GM19099 (cell line): ENCODE data around the gene CAPN10.

Experiments used
- POLR2A ChIP-seq: IDR thresholded peaks from 3 replicates; pipeline ENCODE4 v1.6.1; 2011; ENCODE audit warnings: low read depth; ENCODE audit not compliant: insufficient read length; ENCODE audit errors: extremely low read depth

Gene CAPN10

GRCh38 chr2:240599141-240599583 is 12.6 kb downstream of the CAPN10 start:
- no peak for TF ChIP-seq POLR2A

DNA sequence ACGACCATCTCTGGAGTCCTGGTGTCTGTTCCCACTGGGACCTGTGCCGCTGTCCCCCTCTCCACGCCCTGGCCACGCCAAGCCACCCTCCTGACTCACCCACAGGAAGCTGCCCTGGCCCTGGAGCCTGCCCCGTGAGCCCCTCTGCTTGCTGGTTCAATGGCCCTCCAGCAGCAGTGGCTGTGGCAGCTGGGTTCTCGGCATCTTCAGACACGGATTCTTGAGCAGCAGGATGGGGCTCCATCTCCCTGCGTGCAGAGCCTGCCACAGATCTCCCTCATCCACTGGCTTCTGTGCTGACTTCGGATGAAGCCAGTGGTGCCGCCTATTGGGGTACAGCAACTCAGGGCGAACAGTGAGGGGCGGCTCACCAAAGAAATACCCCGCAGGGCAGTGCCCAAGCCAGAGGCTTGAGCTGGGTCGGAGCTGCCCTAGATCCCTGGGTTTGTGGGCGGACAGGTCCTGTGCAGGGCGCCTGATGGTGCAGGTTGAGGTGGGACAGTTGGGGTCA is 14.0 kb downstream of the CAPN10 start:
- TF ChIP-seq POLR2A, result no peak

DNA sequence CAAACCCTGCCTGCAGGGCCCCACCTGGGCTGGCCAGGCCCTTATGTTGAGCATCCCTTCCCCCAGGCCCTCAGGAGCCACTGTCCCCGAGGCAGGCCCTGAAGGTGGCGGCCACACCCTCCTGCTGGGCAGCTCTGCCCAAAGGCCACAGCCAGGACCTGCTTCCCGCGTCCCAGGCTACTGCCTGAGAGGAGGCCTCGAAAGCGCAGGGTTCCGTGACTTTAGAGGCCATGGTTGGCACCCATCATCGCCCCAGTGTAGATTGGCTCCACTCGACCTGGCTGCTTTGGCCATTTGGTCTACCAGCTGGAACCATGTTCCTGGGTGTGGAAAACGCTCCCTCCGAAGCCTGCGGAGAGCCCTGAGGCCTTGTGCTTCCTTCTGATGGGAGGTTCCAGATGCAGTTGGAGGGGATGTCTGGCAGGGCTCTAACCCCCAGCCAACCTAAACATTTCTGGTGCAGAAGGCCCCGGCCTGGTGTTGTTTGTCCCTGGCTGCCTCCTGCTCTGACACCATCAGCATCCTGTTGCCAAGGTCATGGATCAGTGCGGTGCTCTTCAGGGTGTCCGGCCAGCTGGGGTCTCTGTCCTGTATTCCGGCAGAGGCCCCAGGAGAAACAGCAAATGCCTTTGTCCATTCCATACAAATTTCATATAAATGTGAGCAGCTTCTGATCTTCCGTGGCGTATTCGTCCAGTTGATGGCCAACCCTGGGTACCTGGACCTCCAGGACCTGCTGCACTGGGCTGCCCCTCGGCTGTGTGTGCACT is 14.7 kb downstream of the CAPN10 start:
- no peak for TF ChIP-seq POLR2A

DNA sequence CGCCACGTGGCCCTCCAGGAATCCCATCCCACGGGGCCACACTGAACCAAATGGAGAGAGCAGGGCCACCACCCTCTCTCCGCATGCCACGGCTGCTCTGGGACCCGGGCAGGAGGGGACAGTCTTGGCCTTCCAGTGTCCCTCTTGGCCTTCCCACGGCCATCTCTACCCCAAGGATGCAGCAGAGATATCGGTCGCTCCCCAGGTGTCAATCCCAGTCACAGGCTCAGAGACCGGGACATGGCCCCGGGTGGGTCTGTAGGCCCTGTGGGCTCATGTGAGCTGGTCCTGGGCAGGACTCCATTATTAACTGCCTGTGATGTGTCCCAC is 15.3 kb downstream of the CAPN10 start:
- no peak for TF ChIP-seq POLR2A

- TF ChIP-seq POLR2A, result no peak
Measured at GRCh38 chr2:240602266-240603050, 15.9 kb downstream of the CAPN10 start.

- no peak for TF ChIP-seq POLR2A
Measured at GRCh38 chr2:240603081-240603835, 16.7 kb downstream of the CAPN10 start.

DNA sequence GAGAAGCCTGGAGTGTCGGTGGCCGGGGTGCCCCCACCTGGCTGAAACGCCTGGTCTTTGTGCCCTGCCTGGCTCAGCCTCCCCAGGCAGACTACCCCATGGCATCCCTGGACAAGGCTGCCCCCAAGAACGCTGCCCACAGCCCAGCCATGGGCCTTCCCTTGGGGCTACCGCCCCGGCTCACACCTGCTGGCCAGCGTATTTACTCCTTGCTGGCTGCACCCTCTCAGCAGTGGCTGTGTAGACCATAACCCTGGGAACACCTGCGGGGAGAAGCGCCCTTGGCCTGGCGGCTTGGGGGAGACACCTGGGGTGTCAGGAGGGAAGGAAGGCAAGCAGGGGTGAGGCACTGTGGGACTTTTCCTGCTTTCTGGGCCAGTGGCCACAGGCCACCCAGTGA is 17.3 kb downstream of the CAPN10 start:
- TF ChIP-seq POLR2A, result no peak

GRCh38 chr2:240604291-240604938 is 17.9 kb downstream of the CAPN10 start:
- no peak for TF ChIP-seq POLR2A

DNA sequence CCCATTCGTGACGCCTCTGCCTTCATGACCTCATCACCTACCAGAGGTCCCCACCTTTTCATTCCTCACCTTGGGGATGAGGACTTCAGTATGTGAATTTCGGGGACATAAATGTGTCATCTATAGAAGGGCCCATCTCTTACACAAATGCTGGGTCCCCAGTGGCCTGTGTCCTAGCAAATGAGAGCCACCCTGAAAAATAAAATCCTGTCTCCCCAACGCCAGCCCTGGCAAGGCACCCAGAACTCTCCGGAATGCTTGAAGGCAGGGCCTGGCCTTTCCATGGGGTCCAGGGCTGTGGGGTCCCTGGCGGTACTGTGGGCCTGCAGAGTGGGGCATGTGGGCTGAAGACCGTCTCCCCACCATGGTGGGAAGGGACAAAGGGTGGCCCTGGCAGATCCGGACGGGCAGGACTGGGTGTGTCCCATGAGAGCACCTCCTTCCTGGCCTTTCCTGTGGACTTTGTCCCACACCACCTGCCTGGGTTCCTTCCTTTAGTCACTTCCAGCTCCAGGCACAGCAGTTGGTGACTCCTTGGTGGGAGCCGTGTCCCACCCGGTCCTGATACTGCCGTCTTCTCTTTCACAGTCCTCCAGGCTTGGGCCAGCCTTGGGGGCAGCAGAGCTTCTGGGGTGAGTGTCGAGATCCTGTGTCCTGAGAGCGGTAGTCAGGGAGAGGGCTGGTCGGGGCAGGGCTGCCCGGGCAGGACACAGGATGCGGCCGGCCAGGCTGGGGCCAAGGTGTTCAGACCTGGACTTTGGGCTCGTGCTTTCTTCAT is 18.6 kb downstream of the CAPN10 start:
- TF ChIP-seq POLR2A, result no peak

DNA sequence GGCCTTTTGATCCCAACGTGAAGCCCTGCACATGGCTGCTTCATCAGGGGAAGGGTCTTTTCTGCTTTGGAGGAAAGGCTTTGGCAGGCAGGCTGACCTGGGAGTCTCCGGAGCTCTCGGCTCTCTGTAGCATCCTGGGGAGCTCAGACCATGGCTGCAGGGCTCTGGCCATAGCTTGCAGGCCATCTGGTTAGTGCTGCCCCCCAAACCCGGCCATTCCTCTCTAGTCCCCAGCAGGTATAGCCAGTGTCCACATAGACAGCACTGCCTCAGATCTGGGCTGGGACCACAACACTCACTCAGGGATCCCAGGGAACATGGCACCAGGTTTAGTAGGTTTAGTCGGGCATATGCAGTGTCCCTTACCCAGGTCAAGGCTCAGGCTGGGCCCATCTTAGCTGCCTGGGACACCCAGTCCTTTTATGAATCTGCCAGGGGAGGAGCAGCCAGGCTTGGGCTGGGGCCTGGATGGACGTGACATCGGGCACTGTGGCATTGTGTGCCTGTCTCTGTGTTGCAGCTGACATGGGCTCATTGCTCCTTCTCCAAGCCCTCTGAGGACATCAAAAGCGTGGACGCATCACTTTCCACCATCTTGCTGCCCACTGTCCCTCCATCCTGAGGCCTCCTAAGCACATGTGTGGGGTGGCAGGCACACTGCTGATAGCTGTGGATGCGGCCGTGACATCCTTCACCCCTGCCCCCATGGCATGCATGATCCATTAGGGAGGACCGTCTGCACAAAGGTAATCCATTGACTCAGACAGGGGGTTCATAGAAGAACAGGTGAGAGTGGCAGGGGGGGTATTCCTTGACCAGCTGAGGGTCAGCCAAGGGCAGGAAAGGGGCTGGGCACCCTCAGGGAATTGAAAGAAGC is 19.6 kb downstream of the CAPN10 start:
- TF ChIP-seq POLR2A, result no peak

GRCh38 chr2:240611601-240612210 is 25.2 kb downstream of the CAPN10 start:
- TF ChIP-seq POLR2A, result no peak

GRCh38 chr2:240613781-240614180 is 27.2 kb downstream of the CAPN10 start:
- TF ChIP-seq POLR2A, result no peak

- no peak for TF ChIP-seq POLR2A
Measured at GRCh38 chr2:240614391-240614790, 27.9 kb downstream of the CAPN10 start.
